ENCODE data around the gene COL4A1.

The COL4A1 gene

GRCh38 chr13:110262508-110263291, 44.3 kb downstream of the COL4A1 start:
- DNase-seq (ENCODE audit: extremely low read depth in 1 of 2, low read depth in 1 of 2): no peak

- DNase-seq (ENCODE audit: extremely low read depth in 1 of 2, low read depth in 1 of 2): no peak
These were observed 44.9 kb downstream of the COL4A1 start for GRCh38 chr13:110262082-110262436.

GRCh38 chr13:110261166-110262081, 45.5 kb downstream of the COL4A1 start:
- DNase-seq (ENCODE audit: extremely low read depth in 1 of 2, low read depth in 1 of 2): no peak

GRCh38 chr13:110259651-110260050, 47.3 kb downstream of the COL4A1 start:
- no peak for DNase-seq (ENCODE audit: extremely low read depth in 1 of 2, low read depth in 1 of 2)

GRCh38 chr13:110258876-110259631, 47.9 kb downstream of the COL4A1 start:
- DNase-seq (ENCODE audit: extremely low read depth in 1 of 2, low read depth in 1 of 2): no peak

- no peak for DNase-seq (ENCODE audit: extremely low read depth in 1 of 2, low read depth in 1 of 2)
These were observed 49.5 kb downstream of the COL4A1 start for GRCh38 chr13:110257408-110257807.

GRCh38 chr13:110256126-110256905, 50.6 kb downstream of the COL4A1 start:
- no peak for DNase-seq (ENCODE audit: extremely low read depth in 1 of 2, low read depth in 1 of 2)

- no peak for DNase-seq (ENCODE audit: extremely low read depth in 1 of 2, low read depth in 1 of 2)
These were observed 52.0 kb downstream of the COL4A1 start for GRCh38 chr13:110254751-110255553.

- no peak for DNase-seq (ENCODE audit: extremely low read depth in 1 of 2, low read depth in 1 of 2)
These were observed 52.7 kb downstream of the COL4A1 start for GRCh38 chr13:110254151-110254679.

- DNase-seq (ENCODE audit: extremely low read depth in 1 of 2, low read depth in 1 of 2): no peak
These were observed 55.7 kb downstream of the COL4A1 start for GRCh38 chr13:110251193-110251819.

GRCh38 chr13:110250258-110250891, 56.6 kb downstream of the COL4A1 start:
- DNase-seq (ENCODE audit: extremely low read depth in 1 of 2, low read depth in 1 of 2): no peak

- no peak for DNase-seq (ENCODE audit: extremely low read depth in 1 of 2, low read depth in 1 of 2)
These were observed 57.6 kb downstream of the COL4A1 start for GRCh38 chr13:110249326-110249725.

- DNase-seq (ENCODE audit: extremely low read depth in 1 of 2, low read depth in 1 of 2): no peak
These were observed 58.4 kb downstream of the COL4A1 start for GRCh38 chr13:110248449-110249143.

GRCh38 chr13:110246530-110246929, 60.4 kb downstream of the COL4A1 start:
- DNase-seq (ENCODE audit: extremely low read depth in 1 of 2, low read depth in 1 of 2): no peak

GRCh38 chr13:110245416-110245899, 61.5 kb downstream of the COL4A1 start:
- DNase-seq (ENCODE audit: extremely low read depth in 1 of 2, low read depth in 1 of 2): no peak

GRCh38 chr13:110244976-110245375, 62.0 kb downstream of the COL4A1 start:
- no peak for DNase-seq (ENCODE audit: extremely low read depth in 1 of 2, low read depth in 1 of 2)

- DNase-seq (ENCODE audit: extremely low read depth in 1 of 2, low read depth in 1 of 2): no peak
These were observed 62.7 kb downstream of the COL4A1 start for GRCh38 chr13:110244071-110244830.

Data from activated CD8-positive, alpha-beta memory T cell treated with anti-CD3 and anti-CD28 coated beads for 1 hour (primary cell).